DND-41 (cell line): Measurements from ENCODE around the gene KANSL1.
"Not testable (repeated sequence)": the region's sequence is repeated elsewhere in the genome, so short reads cannot be mapped to it uniquely, and the experiment has no call there.

Experiments used
- ATAC-seq: fragments of 200-7000 bp; cut with Tn5 transposase; 3 replicates; pipeline ENCODE4 v1.9.1; 2021; ENCODE audit warnings: low read depth; ENCODE audit not compliant: insufficient read depth
- DNase-seq: peaks from one replicate; pipeline ENCODE4 v3.0.0-alpha.2; 2020
- H2AFZ ChIP-seq: 2 replicates; pipeline ENCODE4 v1.6.0; 2012; ENCODE audit warnings: low read depth, low read length
- H3K27ac ChIP-seq: 2 replicates; pipeline ENCODE4 v1.5.1; 2012; ENCODE audit warnings: low read length, inconsistent platforms
- H3K27me3 ChIP-seq: fragments of 200-600 bp; sonication (generic); 2 replicates; pipeline ENCODE4 v1.6.0; 2012; ENCODE audit warnings: low read length, mild to moderate bottlenecking, inconsistent platforms; ENCODE audit not compliant: insufficient read depth, poor library complexity
- H3K36me3 ChIP-seq: 2 replicates; pipeline ENCODE4 v1.5.1; 2012; ENCODE audit warnings: low read length, inconsistent platforms; ENCODE audit not compliant: insufficient read depth
- H3K4me1 ChIP-seq: 2 replicates; pipeline ENCODE4 v1.5.1; 2012; ENCODE audit warnings: mild to moderate bottlenecking, low read length; ENCODE audit not compliant: insufficient read depth
- H3K4me2 ChIP-seq: 2 replicates; pipeline ENCODE4 v1.6.0; 2012; ENCODE audit warnings: mild to moderate bottlenecking, moderate library complexity, low read length, inconsistent platforms; ENCODE audit not compliant: insufficient read depth
- H3K4me3 ChIP-seq, 2 experiments: fragments of 200-600 bp in 1 of 2; shearing (Covaris generic) in 1 of 2; 2 replicates each; pipeline ENCODE4 v1.5.1; 2012 to 2016; ENCODE audit warnings: inconsistent platforms in 2 of 2, low read length in 2 of 2, mild to moderate bottlenecking in 2 of 2, low read depth in 1 of 2, moderate library complexity in 1 of 2
- H3K79me2 ChIP-seq: 2 replicates; pipeline ENCODE4 v1.6.0; 2012; ENCODE audit warnings: low read length, inconsistent platforms; ENCODE audit not compliant: insufficient read depth
- H3K9ac ChIP-seq: 2 replicates; pipeline ENCODE4 v1.6.0; 2012; ENCODE audit warnings: low read depth, mild to moderate bottlenecking, inconsistent platforms, low read length, moderate library complexity
- H3K9me3 ChIP-seq: 2 replicates; pipeline ENCODE4 v1.5.1; 2012; ENCODE audit warnings: low read length, moderate library complexity, mild to moderate bottlenecking, inconsistent platforms; ENCODE audit not compliant: insufficient read depth, severe bottlenecking
- H4K20me1 ChIP-seq: 2 replicates; pipeline ENCODE4 v1.6.0; 2012; ENCODE audit warnings: low read length; ENCODE audit not compliant: insufficient read depth
- CTCF ChIP-seq: IDR thresholded peaks from 2 replicates; pipeline ENCODE4 v1.5.1; 2012; ENCODE audit warnings: borderline replicate concordance, low read length, moderate library complexity, mild to moderate bottlenecking; ENCODE audit not compliant: poor library complexity, severe bottlenecking; ENCODE audit errors: extremely low read depth
- EZH2 ChIP-seq: IDR thresholded peaks from 3 replicates; pipeline ENCODE4 v1.6.1; 2012; ENCODE audit warnings: borderline replicate concordance, low read depth, mild to moderate bottlenecking, moderate library complexity, low read length, inconsistent platforms; ENCODE audit not compliant: severe bottlenecking

KANSL1 gene

GRCh38 chr17:46117117-46117516 lies 76.1 kb downstream of the KANSL1 start:
- no peak overlapping the region for H3K9ac ChIP-seq
- DNase-seq (no peak), ATAC-seq (no peak)
- peaks cover 100% of the 10 kb centered on the region for H3K79me2 ChIP-seq
- H2AFZ ChIP-seq: no peak overlapping the region
- no peaks in the 10 kb centered on the region for H3K27me3 ChIP-seq
- H3K9me3 ChIP-seq: no peaks in the 10 kb centered on the region
- TF ChIP-seq EZH2: no peak
- no peak for TF ChIP-seq CTCF
- H3K4me3 ChIP-seq: no peak overlapping the region
- peaks cover 4% of the 10 kb centered on the region; the same call in 1 of the 2 replicates for H3K36me3 ChIP-seq
- H4K20me1 ChIP-seq: peaks cover 91% of the 10 kb centered on the region
- H3K27ac ChIP-seq: no peak overlapping the region
- no peak overlapping the region for H3K4me2 ChIP-seq
- no peaks in the 10 kb centered on the region for H3K4me1 ChIP-seq

- H4K20me1 ChIP-seq: peaks cover 91% of the 10 kb centered on the region
- H3K36me3 ChIP-seq: peaks cover 4% of the 10 kb centered on the region; the same call in 1 of the 2 replicates
- no peaks in the 10 kb centered on the region for H3K9me3 ChIP-seq
- H3K4me1 ChIP-seq: no peaks in the 10 kb centered on the region
- H3K9ac ChIP-seq: no peak overlapping the region
- no peak overlapping the region for H3K27ac ChIP-seq
- H3K4me3 ChIP-seq: no peak overlapping the region
- no peak for ATAC-seq
- no peak overlapping the region for H3K4me2 ChIP-seq
- TF ChIP-seq EZH2 (no peak), CTCF (no peak)
- no peaks in the 10 kb centered on the region for H3K27me3 ChIP-seq
- H2AFZ ChIP-seq: no peak overlapping the region
- H3K79me2 ChIP-seq: peaks cover 100% of the 10 kb centered on the region
- no peak for DNase-seq
Observed at GRCh38 chr17:46115699-46116098, 77.5 kb downstream of the KANSL1 start.

- Histone ChIP-seq H3K79me2 (peaks cover 99% of the 10 kb centered on the region), H4K20me1 (peaks cover 92% of the 10 kb centered on the region)
- H3K4me1 ChIP-seq: not testable (repeated sequence)
Observed at GRCh38 chr17:46111236-46111635, 82.0 kb downstream of the KANSL1 start.

GRCh38 chr17:46110219-46110618 lies 83.0 kb downstream of the KANSL1 start:
- Histone ChIP-seq H3K27ac (no peak overlapping the region), H2AFZ (no peak overlapping the region), H3K36me3 (peaks cover 4% of the 10 kb centered on the region; the same call in 1 of the 2 replicates), H4K20me1 (peaks cover 92% of the 10 kb centered on the region), H3K27me3 (no peaks in the 10 kb centered on the region), H3K9ac (no peak overlapping the region), H3K4me2 (no peak overlapping the region), H3K4me1 (no peaks in the 10 kb centered on the region), H3K9me3 (no peaks in the 10 kb centered on the region), H3K4me3 (no peak overlapping the region), H3K79me2 (peaks cover 99% of the 10 kb centered on the region)
- DNase-seq: no peak
- TF ChIP-seq CTCF: no peak
- no peak for ATAC-seq

More at GRCh38 chr17:46111236-46111635, 82.0 kb downstream of the KANSL1 start:
- H2AFZ ChIP-seq, H3K36me3 ChIP-seq, H3K27ac ChIP-seq, H3K4me3 ChIP-seq, H3K4me2 ChIP-seq, DNase-seq, H3K9me3 ChIP-seq, H3K9ac ChIP-seq, ATAC-seq, H3K27me3 ChIP-seq: not testable (repeated sequence)
